ENCODE data around the gene COL2A1. TPM values are rescaled to one million over a fixed set of nuclear protein-coding genes. Genes with fewer than 3 reads are reported as not detected.

The COL2A1 gene
- total RNA-seq, 4 donors from 2014 or later: not detected

- TF ChIP-seq CTCF (IDR thresholded peaks at IDR 0.05; ENCODE audit: low read depth): no peak
Measured at GRCh38 chr12:48023386-48023785, 19.1 kb upstream of the COL2A1 start.

GRCh38 chr12:48022676-48023385, 18.6 kb upstream of the COL2A1 start:
- TF ChIP-seq CTCF (IDR thresholded peaks at IDR 0.05; ENCODE audit: low read depth): no peak

- TF ChIP-seq CTCF (IDR thresholded peaks at IDR 0.05; ENCODE audit: low read depth): no peak
Measured at GRCh38 chr12:48022180-48022521, 17.9 kb upstream of the COL2A1 start.

- TF ChIP-seq CTCF (IDR thresholded peaks at IDR 0.05; ENCODE audit: low read depth): no peak
Measured at GRCh38 chr12:48021485-48022179, 17.4 kb upstream of the COL2A1 start.

GRCh38 chr12:48019639-48020265, 15.5 kb upstream of the COL2A1 start:
- TF ChIP-seq CTCF (IDR thresholded peaks at IDR 0.05; ENCODE audit: low read depth): no peak

GRCh38 chr12:48018618-48018995, 14.3 kb upstream of the COL2A1 start:
- no peak for TF ChIP-seq CTCF (IDR thresholded peaks at IDR 0.05; ENCODE audit: low read depth)

- no peak for TF ChIP-seq CTCF (IDR thresholded peaks at IDR 0.05; ENCODE audit: low read depth)
Measured at GRCh38 chr12:48017921-48018617, 13.8 kb upstream of the COL2A1 start.

Measured in subcutaneous adipose tissue (tissue), 4 donors.